HCT116 (cell line): ENCODE data around the gene OR51T1.

ENCODE experiments used
- CEBPB ChIP-seq: IDR thresholded peaks from 2 replicates; pipeline ENCODE4 v1.6.1; 2012; ENCODE audit warnings: low read depth
- CTCF ChIP-seq, 3 experiments: fragments of 200-600 bp in 1 of 3; sonication (generic) in 1 of 3; IDR thresholded peaks in 2 of 3; conservative IDR thresholded peaks in 1 of 3; 2 replicates each; pipeline ENCODE4 v1.5.1; 2012 to 2017; ENCODE audit warnings: low read depth in 2 of 3, low read length in 2 of 3, antibody characterized with exemption in 1 of 3, borderline replicate concordance in 1 of 3, control low read depth in 1 of 3, mild to moderate bottlenecking in 1 of 3, mixed read lengths in 1 of 3, mixed run types in 1 of 3, moderate library complexity in 1 of 3; ENCODE audit not compliant: insufficient read depth in 1 of 3
- EZH2 ChIP-seq: fragments of 200-600 bp; sonication (generic); IDR thresholded peaks from 2 replicates; pipeline ENCODE4 v1.6.1; 2017; ENCODE audit warnings: antibody characterized with exemption, mixed run types
- POLR2A ChIP-seq: IDR thresholded peaks from 2 replicates; pipeline ENCODE4 v1.7.0; 2011; ENCODE audit warnings: borderline replicate concordance; ENCODE audit not compliant: insufficient read depth, insufficient read length; ENCODE audit errors: extremely low read depth
- POLR2AphosphoS5 ChIP-seq: IDR thresholded peaks from 2 replicates; pipeline ENCODE4 v1.6.1; 2011; ENCODE audit warnings: mild to moderate bottlenecking, low read depth, low read length, moderate library complexity
- ZFX ChIP-seq: fragments of 450-650 bp; IDR thresholded peaks from 2 replicates; pipeline ENCODE4 v1.6.1; 2017

GRCh38 chr11:4903484-4903883 lies 21.8 kb downstream of the OR51T1 start, which contains the start of gene OR51A7:
- TF ChIP-seq CTCF (IDR thresholded peaks at IDR 0.05 in 2 of 3, conservative IDR thresholded peaks at IDR 0.05 in 1 of 3; ENCODE audit: borderline replicate concordance in 1 of 3, insufficient read depth in 1 of 3, low read depth in 2 of 3, low read length in 2 of 3), result no peak
- TF ChIP-seq POLR2A, result no peak
- no peak for TF ChIP-seq EZH2
- TF ChIP-seq CEBPB, result no peak
- TF ChIP-seq POLR2AphosphoS5, result no peak
- TF ChIP-seq ZFX, result no peak
